B cell (primary cell): ENCODE results near the gene MND1.

Experiments
- CTCF ChIP-seq: fragments of 200-600 bp; IDR thresholded peaks from one replicate; pipeline ENCODE4 v1.8.0; 2022; ENCODE audit warnings: antibody characterized with exemption, mild to moderate bottlenecking
- EZH2 ChIP-seq: IDR thresholded peaks from 2 replicates; pipeline ENCODE4 v1.6.1; 2012; ENCODE audit warnings: borderline replicate concordance, low read depth, mild to moderate bottlenecking, moderate library complexity, low read length; ENCODE audit not compliant: insufficient read depth, poor library complexity, severe bottlenecking

- TF ChIP-seq CTCF (no peak), EZH2 (no peak)
Observed at GRCh38 chr4:153310793-153311192, 33.7 kb upstream of the MND1 start.
